Measurements from ENCODE around the gene TTC16.

DNA sequence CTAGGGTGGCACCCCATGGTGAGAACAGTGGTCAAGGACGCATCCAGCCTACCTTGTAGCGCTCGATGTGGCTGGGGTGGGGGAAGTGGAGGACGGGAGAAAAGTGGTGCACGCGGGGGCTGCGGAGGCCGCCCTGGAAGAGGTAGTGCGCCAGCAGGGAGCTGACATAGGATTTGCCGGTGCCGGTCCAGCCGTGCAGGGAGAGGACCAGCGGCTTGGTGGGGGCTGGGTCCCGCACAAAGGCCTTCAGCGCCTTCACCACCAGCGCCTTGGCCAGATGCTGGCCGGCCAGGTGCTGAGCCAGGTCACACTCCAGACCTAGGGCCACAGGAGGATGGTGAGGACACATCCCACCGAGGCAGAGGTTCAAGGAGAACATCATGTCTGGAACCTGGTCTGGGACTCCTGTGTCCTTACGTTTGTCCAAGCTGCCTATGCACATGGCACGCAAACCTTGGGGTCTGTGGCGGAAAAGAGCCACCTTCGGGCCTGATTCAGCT is 18.4 kb downstream of the TTC16 start:
- TF ChIP-seq MYC (IDR thresholded peaks at IDR 0.05; ENCODE audit: low read depth, low read length) (no peak), GATA2 (IDR thresholded peaks at IDR 0.05; ENCODE audit: insufficient read depth, insufficient read length, low read depth, low read length) (no peak), POLR2AphosphoS5 (IDR thresholded peaks at IDR 0.05; ENCODE audit: insufficient read depth, low read depth, low read length) (no peak), POLR2A (IDR thresholded peaks at IDR 0.05; ENCODE audit: low read depth, low read length) (no peak), EZH2 (IDR thresholded peaks at IDR 0.05; ENCODE audit: borderline replicate concordance, low read depth, low read length, severe bottlenecking) (no peak), FOS (IDR thresholded peaks at IDR 0.05; ENCODE audit: borderline replicate concordance, insufficient read depth, low read length) (no peak)
- TF ChIP-seq, protein P1, sequence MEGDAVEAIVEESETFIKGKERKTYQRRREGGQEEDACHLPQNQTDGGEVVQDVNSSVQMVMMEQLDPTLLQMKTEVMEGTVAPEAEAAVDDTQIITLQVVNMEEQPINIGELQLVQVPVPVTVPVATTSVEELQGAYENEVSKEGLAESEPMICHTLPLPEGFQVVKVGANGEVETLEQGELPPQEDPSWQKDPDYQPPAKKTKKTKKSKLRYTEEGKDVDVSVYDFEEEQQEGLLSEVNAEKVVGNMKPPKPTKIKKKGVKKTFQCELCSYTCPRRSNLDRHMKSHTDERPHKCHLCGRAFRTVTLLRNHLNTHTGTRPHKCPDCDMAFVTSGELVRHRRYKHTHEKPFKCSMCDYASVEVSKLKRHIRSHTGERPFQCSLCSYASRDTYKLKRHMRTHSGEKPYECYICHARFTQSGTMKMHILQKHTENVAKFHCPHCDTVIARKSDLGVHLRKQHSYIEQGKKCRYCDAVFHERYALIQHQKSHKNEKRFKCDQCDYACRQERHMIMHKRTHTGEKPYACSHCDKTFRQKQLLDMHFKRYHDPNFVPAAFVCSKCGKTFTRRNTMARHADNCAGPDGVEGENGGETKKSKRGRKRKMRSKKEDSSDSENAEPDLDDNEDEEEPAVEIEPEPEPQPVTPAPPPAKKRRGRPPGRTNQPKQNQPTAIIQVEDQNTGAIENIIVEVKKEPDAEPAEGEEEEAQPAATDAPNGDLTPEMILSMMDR (IDR thresholded peaks at IDR 0.05; ENCODE audit: extremely low read depth in 1 of 2, insufficient read depth in 1 of 2, low read depth in 1 of 2, low read length in 2 of 2) = no peak
- TF ChIP-seq, protein P2, sequence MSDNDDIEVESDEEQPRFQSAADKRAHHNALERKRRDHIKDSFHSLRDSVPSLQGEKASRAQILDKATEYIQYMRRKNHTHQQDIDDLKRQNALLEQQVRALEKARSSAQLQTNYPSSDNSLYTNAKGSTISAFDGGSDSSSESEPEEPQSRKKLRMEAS (IDR thresholded peaks at IDR 0.05; ENCODE audit: insufficient read depth, insufficient read length) = no peak
